Suppressor macrophage treated with lipopolysaccharide for 4 hours (primary cell): ENCODE data around the gene SRSF5.

Experiments
- DNase-seq: peaks from one replicate; pipeline ENCODE4 v3.0.0-alpha.2; 2020

Gene SRSF5

DNA sequence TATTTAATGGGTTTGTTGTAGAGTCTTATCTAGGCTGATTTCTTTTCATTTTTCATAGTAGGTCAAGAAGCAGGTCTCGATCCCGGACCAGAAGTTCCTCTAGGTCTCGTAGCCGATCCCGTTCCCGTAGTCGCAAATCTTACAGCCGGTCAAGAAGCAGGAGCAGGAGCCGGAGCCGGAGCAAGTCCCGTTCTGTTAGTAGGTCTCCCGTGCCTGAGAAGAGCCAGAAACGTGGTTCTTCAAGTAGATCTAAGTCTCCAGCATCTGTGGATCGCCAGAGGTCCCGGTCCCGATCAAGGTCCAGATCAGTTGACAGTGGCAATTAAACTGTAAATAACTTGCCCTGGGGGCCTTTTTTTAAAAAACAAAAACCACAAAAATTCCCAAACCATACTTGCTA lies 4.2 kb downstream of the SRSF5 start:
- no peak for DNase-seq

DNA sequence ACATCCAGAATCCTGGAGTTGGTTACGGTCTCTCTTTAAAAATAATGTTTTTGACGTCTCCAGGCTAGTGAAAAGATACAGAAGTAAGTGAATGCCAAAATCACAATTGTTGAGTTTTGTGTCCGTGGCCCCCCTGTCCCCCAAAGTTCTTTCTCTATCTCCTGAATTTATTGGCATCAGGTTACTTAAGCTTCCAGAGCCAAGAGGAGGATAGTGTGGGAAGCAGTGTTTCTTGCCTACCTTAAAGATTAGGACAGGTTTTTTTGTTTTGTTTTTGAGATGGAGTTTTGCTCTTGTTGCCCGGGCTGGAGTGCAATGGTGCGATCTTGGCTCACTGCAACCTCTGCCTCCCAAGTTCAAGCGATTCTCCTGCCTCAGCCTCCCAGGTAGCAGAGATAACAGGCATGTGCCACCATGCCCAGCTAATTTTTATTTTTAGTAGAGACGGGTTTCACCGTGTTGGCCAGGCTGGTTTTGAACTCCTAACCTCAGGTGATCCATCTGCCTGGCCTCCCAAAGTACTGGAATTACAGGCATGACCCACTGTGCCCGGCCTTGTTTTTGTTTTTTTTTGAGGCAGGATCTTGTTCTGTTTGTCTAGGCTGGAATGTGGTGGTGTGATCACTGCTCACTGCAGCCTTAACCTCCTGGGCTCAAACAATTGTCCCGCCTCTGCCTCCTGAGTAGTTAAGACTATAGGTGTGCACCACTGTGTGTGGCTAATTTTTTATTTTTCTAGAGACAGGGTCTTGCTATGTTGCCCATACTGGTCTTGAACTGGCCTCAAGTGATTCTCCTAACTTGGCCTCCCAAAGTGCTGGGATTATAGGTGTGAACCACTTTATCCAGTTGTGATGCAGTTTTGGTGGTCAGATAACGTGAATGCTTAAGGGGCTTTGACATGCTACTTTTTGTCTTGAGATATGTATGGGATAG lies 5.4 kb downstream of the SRSF5 start:
- DNase-seq, result no peak

DNA sequence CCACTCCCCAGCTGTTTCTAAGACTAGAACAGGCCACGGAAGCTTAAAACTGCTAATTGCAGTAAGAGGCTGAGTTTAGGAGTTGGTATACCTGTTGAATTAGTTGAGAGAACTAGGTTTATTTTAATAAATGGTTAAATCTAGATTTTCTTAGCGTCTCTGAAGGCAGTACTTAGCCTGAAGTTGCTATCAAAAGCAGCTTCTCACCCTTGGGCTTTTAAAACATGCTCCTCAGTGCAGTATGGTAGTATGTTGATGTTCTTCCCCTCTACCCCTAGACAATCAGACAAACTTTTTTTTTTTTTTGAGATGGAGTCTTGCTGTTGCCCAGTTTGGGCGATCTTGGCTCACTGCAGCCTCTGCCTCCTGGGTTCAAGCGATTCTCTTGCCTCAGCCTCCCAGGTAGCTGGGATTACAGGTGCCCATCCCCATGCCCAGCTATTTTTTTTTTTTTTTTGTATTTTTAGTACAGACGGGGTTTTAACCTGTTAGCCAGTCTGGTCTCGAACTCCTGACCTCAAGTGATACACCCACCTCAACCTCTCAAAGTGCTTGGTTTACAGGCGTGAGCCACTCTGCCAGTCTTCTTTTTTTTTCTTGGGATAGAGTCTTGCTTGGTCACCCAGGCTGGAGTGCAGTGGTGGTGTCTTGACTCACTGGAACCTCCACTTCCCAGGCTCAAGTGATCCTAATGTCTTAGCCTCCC lies 6.8 kb downstream of the SRSF5 start:
- no peak for DNase-seq

DNA sequence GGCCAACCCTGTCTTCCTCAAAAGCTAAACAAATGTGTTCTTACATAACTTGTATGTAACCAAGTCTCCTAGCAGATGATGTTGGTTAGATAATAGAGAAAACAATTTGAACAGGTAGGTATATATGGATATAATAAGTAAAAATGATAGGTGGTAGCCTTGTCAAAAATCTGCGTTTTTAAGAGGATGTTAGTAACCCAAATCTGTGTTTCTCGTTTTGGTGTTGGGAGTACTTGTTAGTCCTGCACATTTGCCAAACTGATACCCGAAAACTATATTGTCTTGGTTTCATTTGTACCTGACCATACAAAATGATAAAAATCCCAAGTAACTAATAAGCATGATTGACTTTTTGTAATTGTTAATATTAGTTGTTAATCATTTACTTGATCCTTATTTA lies 8.1 kb downstream of the SRSF5 start:
- DNase-seq, result no peak

DNA sequence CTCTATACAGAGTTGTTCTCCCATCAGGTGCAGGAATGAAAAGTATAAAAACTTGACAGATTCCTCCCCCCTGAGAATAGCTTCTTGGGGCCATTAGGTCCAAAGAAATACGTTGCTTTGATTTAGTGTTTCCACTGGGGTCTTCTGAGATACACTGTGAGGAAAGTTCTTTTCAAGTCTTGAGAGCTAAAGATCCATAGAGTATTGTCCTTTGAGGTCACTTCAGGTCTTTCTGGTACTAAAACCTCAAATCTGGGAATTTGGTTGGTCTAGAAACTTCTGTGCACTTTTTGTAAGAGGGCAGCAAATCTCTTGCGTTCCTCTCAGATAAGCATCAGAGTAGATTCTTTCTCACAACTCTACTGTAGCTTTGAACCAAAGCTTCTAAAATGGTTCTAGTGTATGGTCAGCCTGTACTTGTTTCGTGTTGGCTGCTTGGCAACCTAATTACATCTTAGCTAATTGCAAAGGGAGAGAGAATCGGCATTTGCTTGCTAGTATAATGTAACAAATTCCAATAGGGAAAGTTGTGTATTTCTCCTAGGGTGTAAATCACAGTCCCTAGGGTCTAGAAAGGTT lies 10.0 kb downstream of the SRSF5 start:
- DNase-seq, result no peak

DNA sequence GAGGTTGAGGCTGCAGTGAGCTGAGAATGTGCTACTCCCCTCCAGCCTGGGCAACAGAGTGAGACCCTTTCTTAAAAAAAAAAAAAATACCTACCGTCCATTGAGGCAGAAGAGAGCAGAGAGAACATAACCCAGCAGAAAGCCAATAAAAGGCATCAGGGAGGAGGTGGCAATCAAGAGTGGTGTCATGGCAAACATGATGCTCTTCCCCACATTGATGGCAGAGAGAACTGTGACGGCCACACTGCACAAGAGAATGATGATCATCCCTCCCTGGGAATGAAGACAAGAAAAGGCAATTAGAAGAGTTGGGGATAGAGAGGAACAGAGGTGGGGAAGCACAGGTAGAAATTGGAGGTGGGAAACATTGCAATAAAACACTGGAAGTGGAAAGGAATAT lies 12.1 kb downstream of the SRSF5 start:
- no peak for DNase-seq

DNA sequence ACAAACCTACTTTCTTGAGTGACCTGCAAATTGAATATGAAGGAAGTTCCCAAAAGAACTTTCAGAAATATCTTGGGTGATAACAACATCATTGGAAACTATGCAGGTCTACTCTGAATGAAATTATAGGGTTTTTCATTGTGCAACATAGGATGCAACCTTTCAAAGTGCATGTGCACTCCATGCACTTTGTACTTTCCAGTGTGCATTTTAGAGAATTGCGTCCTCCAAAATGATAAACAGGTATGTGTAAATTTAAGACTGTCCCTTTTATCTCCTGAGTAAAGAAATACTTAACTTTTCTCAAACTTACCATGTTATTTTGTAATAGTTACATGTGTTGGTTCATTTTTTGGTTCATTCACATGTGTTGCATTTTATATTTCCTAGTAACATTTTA lies 13.2 kb downstream of the SRSF5 start:
- DNase-seq, result no peak

DNA sequence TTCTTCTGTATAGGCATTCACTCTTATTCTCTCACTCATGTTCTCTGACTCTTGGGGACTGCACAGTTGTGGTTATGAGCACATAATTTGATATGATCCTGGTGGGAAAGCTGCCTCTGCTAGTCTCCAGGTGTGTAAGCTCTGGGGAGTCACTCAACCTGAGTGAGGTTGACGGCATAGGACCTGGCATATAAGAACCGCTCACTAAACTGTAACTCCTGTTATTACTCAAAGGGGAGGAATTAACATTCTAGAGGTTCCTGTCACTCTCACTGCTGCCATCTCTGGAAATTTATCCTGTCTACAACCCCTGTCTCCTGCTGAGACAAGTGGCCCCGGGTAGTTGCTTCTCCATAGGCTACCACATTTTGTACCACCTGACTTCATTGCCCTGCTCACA lies 14.0 kb downstream of the SRSF5 start:
- no peak for DNase-seq

DNA sequence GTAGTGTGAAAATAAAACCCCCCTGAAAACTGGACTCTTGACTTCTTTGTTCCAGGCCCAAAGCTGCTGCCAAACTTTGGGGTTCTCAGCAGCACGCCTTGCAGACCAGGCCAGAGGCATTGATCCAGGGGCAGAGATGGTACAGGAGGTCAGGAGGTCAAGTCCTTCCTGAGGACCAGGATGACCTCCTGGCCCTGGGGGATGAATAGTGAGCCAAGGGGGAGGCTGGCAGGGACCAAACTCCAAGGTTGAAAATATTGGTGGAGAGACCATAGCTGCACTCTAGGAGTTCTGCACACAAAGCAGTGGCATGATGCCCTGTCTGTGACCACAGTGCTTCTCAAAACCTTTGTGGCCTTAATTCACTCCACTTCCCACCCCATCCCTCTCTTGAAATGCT lies 18.0 kb downstream of the SRSF5 start:
- no peak for DNase-seq

DNA sequence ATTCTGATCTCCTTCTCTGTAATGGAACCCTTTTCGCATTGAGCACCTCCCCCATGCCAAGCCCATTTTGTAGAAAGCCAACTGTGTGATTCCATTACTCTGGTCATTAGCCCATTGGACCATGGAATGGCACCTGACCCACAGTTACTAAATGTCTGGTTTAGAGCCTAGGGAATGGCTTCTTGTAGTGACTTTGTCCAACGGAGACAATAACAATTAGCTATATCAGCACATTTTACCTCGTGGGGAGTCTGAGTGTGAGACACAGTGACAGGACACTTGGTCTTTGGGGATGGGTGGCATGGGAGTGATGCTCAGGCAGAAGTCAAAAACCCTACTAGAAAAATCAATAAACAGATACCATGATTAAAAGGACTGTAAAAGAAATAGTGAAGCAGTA lies 19.7 kb downstream of the SRSF5 start:
- no peak for DNase-seq

DNA sequence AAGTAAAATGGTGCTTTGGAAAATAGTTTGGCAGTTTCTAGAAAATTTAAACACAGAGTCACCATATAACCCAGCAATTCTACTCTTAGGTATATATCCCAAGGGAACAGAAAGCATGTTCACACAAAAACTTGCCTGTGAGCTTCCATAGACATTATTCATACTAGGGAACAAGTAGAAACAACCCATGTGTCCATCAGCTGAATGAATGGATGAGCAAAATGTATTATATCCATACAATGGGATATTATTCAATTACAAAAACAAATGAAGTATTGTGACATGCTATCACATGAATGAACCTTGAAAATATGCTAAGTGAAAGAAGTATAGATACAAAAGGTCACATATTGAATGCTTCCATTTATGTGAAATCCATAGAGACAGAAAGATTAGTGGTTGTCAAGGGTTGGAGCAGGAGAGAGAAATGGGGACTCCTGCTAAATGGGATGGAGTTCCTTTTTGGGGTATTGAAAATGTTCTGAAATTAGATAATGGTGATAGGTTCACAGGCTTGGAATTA lies 22.2 kb downstream of the SRSF5 start:
- no peak for DNase-seq

DNA sequence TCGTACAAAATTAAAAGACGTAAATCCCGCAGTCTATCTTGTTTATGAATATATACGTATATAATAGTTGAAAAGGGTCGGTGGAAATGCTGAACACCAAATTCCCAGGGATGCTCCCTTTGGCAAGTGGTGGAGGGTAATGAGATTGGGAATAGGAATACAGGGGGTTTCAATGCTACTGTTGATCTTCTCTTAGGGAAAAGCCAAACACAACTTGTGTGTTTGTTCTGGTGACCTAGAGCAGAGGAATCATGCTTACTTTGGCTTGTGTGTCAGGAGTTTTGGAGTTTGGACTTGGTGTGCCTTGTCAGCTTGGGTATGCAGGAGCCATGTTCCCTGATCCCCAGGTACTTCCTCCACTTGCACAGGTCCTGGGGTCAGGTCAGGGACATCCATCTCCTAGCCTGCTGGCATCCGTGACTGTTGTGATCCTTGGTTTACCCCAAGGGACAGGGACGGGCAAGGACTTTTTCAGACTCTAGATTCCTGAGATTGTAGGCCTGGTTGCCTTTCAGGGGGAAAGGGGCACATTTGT lies 26.0 kb downstream of the SRSF5 start:
- DNase-seq, result no peak

DNA sequence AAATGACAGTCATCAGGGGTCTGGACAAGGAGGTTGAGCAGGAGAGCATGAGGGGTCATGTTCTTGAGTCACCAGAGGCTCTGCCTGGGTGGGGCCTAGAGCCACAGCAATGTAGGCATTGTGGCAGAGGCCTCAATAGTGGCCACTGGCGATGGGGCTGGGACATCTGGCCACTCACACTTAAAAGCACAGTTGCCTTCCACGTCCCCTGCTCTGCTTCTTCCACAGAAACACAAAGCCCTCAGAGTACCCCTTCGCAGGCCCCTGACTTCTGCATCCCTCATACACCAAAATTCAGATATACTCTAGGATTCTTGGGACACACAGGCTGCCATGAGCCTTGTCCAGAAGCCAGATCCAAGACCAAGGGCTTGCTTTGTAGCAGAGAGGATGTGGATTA lies 27.8 kb downstream of the SRSF5 start:
- DNase-seq, result no peak

DNA sequence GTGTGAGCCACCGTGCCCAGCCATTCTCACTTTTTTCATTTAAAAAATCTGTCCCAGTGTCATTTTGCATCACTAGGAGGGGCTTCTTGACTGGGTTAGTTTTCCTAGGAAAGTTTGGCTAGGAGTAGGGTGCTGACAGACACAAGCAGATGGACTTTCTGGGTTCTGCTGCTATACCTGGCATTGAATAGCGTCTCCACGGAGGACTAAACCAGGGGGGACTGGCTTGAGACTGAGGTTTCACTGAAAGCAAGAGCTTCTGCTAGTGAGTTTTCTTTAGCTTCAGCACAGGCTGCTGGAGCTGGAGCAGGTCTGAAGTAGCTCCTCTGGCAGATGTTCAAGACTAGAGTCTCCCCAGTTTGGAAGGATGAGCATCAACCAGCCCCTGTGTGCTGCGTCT lies 28.7 kb downstream of the SRSF5 start:
- DNase-seq, result no peak

DNA sequence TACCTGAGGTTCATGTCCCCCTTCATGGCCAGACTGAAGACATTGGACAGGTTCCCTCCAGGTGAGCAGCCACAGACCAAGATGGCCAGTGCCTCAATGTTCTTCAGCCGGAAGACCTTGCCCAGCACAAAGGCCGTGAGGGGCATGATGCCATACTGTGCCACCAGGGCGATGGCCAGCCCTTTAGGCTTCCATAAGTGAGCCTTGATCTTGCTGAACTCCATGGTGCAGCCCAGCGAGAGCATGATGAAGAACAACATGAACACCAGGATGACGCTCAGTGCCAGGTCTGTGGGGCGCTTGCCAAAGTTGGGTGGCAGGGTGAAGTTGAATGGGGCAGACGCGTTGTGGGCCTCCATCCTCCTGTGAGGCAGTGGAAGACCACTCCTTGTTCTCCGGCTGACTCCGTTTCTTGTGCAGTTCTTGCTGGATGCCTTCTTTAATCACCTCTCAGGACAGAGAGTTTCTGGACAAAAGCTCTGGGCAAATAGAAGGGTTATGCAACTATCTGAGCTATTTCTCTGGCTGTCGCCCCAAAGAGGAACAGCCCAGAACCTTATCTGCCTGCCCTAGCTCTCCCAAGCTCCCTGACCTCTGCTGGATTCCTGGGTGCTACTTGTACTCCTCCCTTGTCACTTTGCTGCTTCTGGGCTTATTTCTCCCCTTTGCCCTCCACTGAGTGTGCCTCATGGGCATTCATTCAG lies 30.0 kb downstream of the SRSF5 start, which contains the start of gene SLC10A1:
Gene SLC10A1 (minus strand): TSS at position 445 of the 704 bp plus-strand sequence. CDS start 86 bp downstream, at position 359.
- no peak for DNase-seq

DNA sequence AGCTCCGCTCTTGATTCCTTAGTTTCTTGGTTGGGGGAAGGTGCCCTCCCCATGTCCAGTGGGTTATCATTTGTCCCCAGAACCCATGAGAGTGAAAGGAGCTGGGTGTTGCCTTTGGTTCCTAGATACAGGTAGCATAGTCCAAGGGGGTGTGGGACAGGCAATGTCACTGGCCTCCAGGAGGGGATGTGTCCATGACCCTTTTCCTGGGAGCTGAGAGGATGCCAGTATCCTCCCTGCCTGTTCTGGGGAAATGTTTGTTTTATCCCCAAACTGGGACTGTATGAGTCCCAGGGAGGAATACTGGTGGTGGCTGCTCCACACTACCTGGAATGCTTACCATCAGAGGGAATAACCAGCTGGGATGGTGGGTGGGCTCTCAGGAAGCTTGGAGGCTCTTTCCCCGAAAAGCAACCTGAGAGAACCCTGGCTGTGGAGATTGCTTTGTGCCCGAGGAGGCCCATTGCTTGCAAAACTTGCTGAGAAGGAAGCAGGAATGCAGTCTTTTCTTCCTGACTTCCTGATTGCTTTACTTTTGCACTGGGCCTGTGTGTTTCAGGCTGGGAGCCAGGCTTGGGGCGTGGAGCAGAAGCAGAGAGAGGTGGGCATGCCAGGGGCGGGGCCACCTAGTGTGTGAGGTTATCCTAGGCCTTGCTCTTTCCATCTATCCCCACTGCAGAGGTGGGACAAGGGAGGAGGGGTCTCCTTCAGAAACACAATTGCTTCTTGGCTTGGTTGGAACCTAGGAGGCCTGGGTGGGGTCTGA lies 30.8 kb downstream of the SRSF5 start:
- no peak for DNase-seq

DNA sequence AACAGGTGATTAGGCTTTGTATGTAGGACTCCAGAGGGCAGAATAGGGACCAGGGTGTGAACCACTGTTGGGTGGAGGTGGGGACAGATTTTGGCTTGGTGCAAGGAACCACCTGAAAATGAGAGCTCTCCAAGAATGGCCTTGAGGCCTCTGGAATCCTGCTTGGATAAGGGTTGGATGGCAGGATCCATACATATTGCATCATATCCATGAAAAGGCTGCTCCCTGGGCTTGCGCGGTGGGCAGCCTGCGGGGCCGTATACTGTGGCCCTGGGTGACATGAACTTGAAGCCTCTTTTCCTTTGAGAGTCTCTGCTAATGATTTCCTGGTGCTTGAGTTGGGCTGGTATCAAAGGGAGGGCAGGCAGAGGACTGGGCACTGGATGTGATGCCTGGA lies 31.4 kb downstream of the SRSF5 start:
- DNase-seq, result no peak

DNA sequence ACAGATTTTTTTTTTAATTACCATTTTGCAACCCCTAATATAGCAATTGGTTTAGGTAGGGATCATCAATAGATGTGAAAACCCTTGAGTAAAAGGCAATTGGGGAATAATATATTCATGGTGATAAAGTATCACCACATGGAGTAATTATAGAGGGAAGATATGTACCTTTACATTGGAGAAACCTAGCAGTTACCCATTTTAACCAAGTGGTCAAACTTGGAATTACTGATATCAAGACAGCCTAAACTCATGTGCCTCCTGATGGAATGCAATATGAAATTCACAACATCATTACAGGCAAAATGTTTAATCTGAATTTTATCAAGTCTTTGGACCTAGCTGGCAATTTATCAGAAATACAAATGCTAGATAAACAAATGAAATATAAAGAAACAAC lies 36.8 kb downstream of the SRSF5 start:
- DNase-seq, result no peak

DNA sequence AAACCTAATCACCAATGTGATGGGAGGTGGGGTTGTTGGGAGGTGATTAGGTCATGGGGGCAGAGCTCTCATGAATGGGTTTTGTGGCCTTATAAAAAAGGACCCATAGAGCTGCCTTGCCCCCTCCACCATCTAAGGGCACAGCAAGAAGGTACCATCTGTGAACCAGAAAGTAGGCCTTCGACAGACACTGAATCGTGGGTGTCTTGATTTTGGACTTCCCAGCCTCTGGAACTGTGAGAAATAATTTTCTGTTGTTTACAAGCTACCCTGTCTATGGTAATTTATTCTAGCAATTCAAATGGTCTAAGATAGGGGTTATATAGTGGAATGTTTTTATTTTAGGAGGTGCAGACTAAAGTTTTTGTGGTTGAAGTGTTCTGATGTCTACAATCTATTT lies 38.0 kb downstream of the SRSF5 start:
- no peak for DNase-seq

DNA sequence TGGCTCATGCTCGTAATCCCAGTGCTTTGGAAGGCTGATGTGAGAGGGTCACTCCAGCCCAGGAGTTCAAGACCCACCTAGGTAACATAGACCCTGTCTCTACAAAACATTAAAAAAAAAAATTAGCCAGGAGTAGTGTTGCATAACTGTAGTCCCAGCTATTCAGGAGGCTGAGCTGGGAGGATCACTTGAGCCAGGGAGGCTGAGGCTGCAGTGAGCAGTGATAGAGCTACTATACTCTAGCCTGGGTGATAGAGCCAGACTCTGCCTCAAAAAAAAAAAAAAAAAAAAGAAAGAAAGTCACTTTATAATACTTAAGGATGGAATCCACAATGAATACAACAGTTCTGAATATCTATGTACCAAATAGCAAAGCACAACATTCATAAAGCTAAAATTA lies 40.2 kb downstream of the SRSF5 start:
- no peak for DNase-seq

DNA sequence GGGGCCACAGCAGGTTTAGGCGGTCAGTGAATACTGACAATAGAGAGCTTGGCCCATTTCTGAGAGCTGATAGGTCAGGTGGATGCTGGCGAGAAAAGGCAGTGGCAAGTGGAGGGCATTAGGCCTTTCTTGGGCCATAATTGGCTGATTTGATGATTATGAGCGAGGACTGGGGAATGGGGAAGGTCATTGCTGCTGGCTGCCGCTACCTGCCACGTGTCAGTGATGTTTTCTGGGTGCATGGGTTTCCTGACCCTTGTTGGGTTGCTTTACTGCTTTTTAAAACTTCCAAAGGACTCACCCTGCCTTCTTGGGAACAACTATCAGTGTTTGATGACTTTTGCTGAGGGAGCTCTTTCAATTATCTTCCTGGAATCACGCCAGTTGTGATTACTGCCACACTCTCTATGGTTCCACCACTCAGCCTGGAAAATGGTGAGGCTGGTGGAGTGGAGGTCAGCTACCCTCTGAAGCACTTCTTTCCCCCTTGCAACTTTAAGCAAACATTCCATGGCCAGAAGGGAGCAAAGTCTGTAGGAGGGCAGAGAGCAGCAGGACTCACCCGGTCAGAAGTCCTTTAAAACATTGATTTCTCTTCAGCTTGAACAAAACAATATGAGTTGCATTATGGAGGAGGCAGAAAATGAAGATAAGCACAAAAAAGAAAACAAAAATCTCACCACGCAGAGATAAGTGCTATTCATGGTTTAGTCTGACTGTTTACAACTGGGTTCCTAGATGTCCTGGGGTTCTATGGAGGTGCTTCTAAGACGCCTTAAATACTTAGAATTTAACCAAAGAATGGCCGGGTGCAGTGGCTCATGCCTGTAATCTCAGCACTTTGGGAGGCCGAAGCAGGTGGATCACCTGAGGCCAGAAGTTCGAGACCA lies 42.2 kb downstream of the SRSF5 start:
- DNase-seq, result no peak
